SIG-M5 (cell line): ENCODE data around the gene EIF2S3B.
"Not testable (repeated sequence)": the region's sequence is repeated elsewhere in the genome, so short reads cannot be mapped to it uniquely, and the experiment has no call there.

ENCODE experiments used
- DNase-seq: peaks from one replicate; lab custom pipeline; 2025; lab: John Stamatoyannopoulos, UW

Gene EIF2S3B

DNA sequence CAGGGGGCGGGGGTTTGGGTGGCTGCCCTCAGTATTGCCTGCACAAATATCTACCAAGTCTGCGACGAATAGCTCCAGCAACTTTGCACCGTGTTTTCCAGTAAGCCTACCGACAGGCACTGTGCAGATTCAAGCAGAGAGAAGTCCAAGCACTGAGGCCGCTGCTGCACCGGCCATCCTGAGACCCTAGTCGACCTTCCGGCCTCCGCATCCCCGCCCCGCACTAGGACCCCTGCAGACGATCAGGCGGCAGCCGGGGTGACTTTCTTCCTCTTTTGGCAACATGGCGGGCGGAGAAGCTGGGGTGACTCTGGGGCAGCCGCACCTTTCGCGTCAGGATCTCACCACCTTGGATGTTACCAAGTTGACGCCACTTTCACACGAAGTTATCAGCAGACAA lies at the start of gene EIF2S3B:
Gene EIF2S3B (plus strand): TSS at position 271 of the 400 bp plus-strand sequence. CDS start 13 bp downstream, at position 284.
- no peak for DNase-seq

DNA sequence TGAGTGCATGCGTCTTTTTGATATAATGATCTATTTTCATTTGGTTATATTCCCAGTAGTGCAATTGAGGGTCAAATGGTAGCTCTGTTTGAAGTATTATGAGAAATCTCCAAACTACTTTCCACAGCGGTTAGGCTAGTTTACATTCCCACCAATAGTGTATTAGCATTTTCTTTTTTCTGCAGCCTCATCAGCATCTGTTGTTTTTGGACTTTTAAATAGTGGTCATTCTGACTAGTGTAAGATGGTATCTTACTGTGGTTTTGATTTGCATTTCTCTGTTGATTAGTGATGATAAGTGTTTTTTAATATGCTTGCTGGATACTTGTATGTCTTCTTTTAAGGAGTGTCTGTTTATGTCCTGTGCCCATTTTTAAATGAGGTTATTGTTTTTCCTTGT lies 48.8 kb upstream of the EIF2S3B start:
- DNase-seq = no peak

DNA sequence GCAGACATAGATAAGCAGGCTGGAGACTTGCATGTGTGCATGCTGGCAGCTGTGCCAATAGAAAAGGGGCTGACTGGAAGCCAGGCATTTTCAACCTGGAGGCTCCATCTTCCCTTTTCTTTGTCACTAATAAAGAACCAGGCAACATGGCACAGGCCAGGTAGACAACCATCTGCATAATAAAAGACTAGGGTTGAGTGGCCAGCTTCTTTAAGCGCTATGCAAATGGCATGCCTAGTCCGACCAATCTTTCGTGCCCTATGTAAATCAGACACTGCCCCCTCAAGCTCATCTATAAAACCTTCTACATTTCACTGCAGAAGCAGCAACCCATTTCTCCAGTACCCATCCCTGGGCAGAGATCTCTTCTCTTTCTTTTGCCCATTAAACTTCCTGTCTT lies 47.9 kb upstream of the EIF2S3B start:
- no peak for DNase-seq

DNA sequence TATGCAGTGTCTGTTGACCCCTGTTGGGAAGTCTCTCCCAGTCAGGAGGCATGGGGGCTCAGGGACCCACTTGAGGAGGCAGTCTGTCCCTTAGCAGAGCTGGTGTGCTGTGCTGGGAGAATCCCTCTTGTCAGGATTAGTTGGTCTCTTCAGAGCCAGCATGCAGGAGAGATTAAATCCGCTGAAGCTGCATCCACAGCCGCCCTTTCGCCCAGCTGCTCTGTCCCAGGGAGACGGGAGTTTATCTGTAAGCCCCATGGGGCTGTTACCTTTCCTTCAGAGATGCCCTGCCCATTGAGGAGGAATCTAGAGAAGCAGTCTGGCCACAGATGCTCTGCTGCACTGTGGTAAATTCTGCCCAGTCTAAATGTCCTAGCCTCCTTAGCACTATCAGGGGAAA lies 39.4 kb upstream of the EIF2S3B start:
- no peak for DNase-seq

DNA sequence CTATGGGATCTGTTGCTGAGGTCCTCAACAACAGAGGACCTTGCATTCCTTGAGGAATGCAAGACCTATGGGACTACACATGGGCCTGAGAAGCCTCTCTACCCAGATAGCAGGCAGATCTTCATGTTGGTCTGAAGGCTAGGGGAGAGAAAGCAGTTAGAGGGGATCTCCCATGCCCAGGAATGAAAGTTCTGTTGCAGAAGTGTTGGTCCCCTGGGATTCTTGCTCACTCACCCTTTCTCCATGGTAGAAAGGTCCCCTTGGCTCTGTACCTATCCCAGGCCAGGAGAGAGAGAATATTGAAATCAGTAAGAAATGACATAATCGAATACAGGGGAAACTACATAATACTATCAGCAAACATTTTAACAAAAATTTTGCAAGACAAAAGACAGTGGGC lies 36.0 kb upstream of the EIF2S3B start:
- DNase-seq = no peak

DNA sequence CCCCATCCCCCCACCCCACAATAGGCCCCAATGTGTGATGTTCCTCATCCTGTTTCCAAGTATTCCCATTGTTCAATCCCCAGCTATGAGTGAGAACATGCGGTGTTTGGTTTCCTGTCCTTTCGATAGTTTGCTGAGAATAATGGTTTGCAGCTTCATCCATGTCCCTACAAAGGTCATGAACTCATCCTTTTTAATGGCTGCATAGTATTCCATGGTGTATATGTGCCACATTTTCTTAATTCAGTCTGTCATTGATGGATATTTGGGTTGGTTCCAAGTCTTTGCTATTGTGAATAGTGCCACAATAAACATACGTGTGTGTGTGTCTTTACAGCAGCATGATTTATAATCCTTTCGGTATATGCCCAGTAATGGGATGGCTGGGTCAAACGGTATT lies 32.9 kb upstream of the EIF2S3B start:
- DNase-seq = not testable (repeated sequence)

DNA sequence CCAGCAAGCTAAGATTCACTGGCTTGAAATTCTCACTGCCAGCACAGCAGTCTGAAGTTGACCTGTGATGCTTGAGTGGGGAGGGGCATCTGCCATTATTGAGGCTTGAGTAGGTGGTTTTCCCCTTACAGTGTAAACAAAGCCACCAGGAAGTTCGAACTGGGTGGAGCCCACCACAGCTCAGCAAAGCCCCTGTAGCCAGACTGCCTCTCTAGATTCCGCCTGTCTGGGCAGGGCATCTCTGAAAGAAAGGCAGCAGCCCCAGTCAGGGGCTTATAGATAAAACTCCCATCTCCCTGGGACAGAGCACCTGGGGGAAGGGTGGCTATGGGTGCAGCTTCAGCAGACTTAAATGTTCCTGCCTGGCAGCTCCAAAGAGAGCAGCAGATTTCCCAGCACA lies 23.8 kb upstream of the EIF2S3B start:
- not testable (repeated sequence) for DNase-seq

DNA sequence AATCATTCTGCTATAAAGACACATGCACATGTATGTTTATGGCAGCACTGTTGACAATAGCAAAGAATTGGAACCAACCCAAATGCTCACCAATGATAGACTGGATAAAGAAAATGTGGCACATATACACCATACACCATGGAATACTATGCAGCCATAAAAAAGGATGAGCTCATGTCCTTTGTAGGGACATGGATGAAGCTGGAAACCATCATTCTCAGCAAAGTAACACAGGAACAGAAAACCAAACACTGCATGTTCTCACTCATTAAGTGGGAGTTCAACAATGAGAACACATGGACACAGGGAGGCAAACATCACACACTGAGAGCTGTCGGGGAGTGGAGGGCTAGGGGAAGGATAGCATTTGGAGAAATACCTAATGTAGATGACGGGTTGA lies 18.4 kb upstream of the EIF2S3B start:
- DNase-seq = not testable (repeated sequence)

DNA sequence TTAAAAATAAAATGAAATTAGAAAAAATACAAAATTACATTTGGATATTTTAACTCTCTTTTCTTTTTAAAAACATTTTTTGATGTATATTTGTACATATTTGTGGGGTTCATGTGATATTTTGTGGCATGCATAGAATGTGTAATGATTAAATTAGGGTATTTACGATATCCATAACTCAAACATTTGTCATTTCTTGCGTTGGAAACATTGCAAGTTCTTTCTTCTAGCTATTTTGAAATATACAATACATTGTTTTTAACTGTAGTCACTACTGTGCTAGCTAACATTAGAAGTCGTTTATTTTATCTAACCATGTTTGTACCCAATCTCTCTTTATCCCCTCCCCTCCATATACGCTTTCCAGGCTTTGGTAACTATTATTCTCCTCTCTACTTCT lies 13.9 kb upstream of the EIF2S3B start:
- no peak for DNase-seq

DNA sequence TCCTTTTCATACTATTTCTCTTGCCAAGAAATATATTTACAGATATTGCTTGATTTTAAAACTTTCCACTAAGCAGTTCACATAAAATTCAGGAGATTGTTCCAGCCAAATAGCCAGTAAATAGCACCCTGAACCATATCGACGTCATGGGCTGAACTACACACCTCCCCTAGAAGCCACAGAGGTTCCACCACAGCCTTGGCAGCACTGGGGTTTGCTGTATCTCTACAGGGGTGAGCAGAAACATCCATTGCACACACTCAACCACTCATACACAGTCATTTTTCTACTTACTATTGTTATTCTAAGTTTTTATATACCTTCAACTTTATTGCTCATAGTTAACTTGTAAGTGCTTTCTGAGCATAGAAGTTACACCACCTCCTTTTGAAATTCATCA lies 8.1 kb upstream of the EIF2S3B start:
- no peak for DNase-seq

DNA sequence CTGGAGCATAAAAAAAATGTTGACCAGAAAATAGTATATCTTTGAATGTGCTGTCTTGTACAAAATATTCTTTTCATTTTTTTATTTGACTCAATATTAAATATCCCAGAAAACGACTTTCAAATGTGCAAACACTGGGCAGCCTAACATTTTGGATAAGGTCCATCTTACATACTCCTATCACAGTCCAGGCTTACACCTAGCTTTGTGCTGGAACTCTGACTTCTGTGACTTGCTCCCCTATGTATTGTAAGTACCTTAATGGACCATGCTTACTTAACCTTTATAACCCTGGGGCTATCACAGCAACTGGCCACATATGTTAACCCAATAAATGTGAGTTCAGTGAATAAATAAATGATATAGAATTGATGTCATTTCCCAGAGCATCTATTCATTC lies 7.6 kb upstream of the EIF2S3B start:
- no peak for DNase-seq

DNA sequence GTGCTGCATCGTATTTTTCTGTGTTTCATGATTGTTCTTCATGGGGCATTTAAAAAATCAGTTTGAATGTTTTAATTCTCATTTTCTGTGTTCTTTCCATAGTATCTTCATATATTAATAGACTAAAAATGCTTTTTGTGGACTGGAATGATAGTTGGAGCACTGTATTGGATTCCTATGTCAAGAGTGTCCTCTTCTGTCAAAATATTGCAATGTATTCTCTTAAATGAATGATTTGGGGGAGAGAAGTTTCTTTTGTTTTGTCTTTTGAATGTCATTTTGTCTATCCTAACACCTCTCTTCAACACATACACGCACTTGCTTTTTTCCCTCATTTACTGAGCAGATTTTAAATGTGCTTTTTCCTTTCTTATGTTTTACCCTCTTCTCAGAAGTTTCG lies 4.7 kb upstream of the EIF2S3B start:
- no peak for DNase-seq

DNA sequence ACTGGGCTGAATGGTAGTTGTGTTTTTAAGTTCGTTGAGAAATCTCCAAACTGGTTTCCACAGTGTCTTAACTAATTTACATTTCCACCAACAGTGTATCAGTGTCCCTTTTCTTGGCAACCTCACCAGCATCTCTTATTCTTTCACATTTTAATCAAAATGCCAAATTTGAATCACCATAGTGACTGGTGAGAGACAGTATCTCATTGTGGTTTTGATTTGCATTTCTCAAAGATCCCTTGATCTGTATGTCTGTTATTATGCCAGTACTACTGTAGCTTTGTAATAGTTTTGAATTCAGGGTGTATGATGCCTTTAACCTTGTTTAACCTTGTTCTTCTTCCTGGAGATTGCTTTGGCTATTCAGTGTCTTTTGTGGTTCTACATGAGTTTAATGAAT lies 2.2 kb upstream of the EIF2S3B start:
- DNase-seq = no peak

DNA sequence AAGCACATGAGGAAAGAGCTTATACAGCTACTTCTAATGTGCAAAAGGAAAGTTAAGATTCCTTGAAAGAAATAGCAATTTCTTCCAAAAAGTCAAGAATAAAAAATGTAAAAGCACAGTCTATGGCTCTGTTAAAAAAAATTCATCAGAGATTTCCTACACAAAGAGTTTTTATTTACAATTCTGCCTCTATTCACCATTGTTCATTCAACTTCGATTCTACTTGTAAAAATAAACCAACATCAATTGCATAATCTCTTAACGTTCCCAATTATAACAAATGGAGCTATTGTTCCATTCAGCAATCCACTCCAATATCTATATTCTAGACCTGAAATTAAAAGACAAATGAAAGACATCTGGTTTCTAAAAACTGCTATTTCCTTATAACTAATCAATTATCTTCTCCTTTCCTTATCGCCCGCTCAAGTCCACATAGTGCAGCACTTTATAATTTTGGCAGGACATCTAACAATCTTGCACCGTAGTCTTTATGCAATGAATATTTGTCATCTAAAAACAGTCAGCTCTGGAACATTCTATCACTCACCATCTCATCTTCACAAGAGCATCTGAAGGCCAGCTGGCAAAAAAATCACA lies 6.2 kb downstream of the EIF2S3B start:
- DNase-seq = no peak

DNA sequence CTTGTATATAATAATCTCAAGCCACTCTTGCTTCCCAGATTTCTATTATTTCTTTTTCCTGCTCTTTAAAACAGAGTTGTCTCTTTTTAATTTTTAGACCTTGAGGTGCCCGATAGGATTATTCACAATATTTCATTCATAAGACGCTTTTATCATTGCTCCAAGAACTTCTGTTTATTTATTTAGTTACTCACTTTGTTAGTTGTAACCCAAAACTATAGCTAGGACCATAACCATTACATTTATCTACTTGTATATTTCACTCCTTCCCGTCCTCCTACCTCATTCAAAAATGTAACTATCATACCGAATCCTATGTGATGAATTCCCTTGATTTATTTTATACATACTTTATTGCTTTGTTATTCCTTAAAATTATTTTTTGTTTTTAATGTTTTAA lies 7.1 kb downstream of the EIF2S3B start:
- no peak for DNase-seq

DNA sequence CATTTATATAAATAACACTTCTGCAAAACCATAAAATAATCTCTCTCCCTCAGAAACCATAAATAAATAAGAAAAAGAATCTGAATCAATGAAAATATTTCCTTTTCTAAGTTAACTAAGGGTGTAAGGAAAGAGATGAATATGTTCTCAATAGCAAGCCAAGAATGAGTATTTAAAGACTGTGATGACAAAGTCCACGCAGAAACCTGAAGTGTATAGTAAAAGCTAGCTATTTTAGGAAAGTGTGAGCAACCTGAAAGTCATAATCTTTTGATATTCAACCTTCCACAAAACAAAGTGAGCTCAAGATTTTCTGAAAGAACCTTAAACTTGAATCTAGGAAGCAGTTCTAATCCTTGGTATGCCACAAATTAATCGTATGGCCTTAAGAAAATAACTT lies 15.9 kb downstream of the EIF2S3B start:
- no peak for DNase-seq

DNA sequence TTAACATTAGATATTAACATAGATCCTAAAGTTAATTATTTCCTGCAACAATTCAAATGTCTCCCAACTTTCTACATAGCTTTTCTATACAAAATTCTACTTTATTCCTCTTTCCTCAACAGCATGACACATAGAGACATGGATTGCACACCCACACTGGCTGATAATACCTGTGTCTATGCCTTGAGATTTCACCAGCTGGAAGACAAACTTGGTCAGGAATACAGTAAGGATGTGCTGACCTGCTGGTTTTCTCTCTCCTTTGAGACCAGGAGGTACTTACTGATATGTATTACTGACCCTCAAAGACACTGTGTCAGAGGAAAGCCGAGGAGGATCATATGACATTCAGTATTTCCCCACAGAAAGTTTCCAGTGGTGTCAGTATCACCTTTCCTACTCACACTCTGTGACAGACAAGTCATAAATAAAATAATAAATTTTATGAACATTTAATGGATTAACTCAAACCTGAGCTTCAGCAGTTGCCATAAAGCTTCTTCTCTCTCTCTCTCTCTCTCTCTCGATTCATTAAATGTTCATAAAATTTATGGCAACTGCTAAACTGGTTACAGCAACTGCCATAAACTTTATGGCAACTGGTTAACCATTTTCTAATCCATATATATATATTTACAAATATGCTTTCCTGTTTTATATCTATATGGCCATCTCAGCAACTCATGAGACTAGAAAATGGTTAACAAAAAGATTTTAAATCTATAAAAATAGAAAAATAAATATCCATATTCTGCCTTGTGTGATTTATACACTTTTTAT lies 22.7 kb downstream of the EIF2S3B start:
- no peak for DNase-seq

DNA sequence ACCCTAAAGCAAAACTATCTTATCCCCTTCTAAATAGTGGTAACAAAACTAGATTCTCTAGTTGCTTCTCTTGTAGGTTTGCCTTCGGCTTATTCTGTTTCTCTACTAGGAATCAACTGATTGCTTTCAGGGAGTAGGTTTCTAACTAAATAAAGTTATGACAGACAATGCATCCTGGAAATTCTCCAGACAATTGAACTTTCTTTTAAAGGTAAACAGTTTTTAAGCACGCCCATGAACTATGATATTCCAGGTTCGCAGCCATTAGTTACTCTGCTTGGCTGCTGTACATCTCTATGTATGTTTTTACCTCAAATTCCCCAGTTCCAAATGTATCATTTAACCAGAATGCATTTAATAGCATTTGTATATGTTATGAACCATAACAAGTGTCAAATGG lies 23.9 kb downstream of the EIF2S3B start:
- no peak for DNase-seq

DNA sequence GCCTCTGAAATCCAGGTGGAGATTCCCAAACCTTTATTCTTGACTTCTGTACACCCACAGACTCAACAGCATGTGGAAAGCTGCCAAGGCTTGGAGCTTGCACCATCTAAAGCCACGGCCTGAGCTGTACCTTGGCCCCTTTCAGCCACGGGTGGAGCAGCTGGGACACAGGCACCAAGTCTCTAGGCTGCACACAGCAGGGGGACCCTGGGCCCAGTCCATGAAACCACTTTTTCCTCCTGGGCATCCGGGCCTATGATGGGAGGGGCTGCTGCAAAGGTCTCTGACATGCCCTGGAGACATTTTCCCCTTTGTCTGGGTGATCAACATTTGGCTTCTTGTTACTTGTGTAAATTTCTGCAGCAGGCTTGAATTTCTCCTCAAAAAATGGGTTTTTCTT lies 32.0 kb downstream of the EIF2S3B start:
- DNase-seq = no peak

DNA sequence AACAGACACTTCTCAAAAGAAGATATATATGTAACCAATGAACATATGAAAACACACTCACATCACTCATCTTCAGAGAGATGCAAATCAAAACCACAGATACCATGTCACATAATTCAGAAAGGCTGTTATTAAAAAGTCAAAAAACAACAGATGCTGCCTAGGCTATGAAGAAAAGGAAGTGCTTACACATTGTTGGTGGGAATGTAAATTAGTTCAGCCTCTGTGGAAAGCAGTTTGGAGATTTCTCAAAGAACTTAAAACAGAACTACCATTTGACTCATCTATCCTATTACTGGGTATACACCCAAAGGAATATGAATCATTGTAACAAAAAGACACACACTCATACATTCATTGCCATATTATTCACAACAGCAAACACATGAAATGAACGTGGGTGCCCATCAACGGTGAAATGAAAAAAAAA lies 35.1 kb downstream of the EIF2S3B start:
- no peak for DNase-seq

DNA sequence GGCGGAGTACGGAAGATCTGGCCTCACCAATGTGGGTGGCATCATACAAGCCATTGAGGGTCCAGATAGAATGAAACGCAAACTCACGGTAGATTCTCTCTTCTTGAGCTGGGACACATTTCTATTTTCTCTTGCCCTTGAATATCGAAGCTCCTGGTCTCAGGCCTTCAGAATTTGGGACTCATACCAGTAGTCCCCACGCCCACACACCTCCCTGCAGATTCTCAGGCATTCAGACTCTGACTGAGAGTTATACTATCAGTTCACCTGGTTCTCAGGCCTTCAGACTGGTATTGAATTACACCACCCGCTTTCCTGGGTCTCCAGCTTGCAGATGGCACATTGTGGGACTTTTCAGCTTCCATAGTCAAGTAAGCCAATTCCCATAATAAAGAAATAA lies 37.8 kb downstream of the EIF2S3B start:
- DNase-seq = no peak

DNA sequence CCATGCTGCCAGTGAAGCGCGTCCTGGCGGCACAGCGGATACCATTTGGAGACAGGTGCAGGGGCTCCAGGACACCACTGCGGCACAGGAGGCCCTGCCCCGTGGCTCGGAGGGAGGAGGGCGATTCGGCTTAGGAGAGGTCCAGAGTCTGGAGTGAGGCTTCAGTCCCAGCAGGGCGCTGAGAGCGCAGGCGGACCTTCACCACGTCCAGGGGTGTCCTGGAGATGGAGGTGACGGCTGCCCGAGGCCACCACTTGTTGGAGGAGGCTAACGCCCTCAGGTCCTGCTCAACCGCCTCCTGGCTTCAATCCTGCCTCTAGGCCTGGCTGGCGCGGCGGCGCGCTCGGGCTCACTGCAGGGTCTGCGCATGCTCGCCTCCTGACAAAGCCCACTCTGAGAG lies 45.7 kb downstream of the EIF2S3B start:
- DNase-seq = no peak

DNA sequence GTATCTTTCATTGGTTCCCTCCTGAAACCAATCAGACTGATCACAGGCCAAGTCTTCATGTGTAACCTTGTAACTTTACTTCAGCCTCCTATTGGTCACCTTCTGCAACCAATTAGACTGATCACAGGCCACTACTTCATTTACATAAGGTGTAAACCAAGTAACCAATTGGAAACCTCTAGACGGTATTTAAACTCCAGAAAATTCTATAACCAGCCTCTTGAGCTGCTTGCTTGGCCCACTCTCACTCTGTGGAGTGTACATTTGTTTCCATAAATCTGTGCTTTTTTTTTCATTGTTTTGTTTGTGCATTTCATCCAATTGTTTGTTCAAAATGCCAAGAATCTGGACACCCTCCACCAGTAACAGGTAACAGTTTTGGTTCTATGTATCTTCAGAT lies 47.5 kb downstream of the EIF2S3B start:
- DNase-seq = no peak

DNA sequence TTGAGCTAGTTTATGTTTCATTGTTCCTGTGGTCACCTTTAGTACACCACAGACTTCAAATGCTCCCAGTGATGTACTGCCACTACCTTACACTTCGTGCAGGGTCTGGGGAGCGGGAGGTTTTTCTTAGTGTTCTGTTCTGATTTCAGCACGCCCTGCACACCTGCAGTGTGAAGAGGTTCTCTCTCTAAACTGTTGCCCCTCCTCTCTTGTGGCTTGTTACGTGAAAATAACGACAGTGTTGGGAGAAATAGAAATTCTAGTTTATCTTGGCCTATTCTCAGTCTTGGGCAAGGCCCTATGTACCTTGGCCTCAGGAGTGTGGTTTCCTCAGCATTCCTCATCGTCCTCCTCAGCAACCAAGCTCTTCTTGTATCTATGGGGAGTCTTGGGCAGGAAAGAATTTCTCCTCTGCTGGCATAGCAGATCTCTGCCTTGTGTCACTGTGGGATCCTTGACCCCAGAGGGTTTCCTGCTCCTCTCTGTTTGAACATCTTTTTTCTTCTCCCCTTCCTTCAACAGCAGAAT lies 48.6 kb downstream of the EIF2S3B start:
- DNase-seq = no peak
